ENCODE measurements around the gene CACNB3. TPM values are rescaled to one million over a fixed set of nuclear protein-coding genes. Genes with fewer than 3 reads are reported as not detected.

Gene CACNB3
- total and polyA plus RNA-seq, 9 of the 15 experiments (the other 6 are each of a cell fraction or from before 2014, with no cell fraction given): 0.24 to 2.0 (median 1.5) TPM

DNA sequence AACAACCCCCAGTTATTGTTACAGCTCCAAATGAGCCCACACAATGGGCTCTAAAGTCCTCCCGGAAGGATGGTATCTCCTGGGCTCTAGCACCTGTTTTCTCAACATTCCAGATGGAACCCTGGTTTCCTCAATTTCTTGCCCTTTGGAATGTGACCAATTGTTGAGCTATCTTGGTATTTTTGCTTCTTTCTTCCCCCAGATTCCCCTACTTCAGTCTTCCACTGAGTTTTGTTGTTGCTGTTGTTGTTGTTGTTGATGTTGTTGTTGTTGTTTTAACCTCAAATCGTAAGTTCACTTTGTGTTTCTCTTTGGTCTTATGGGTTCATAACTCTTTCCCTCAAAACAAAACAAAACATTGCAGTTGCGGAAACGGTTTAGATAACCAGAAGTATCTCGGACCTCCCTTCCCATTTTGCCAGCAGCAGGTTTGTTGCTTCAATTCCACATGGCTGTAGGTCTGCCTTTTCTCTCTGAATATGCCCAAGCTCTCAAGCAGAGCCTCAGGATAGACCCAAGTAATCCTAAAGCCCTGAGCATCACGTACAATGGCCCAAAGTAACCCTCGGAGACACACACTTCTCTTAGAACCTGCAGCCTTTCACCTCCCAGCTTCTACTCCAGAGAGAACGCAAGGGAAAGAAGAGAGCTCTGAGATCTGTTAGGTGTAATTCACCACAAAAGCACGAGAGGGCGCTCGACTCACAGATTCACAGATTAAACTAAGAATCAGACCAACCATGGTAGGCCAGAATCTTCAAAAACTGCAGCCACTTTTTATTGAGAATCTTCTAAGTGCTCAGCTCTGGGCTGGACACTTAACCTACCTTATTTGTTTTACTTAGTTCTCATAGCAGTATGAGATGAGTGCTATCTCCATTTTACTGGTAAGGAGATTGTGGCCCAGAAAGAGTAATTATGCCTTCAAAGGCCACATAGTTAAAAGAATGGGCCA, 34.7 kb downstream of the CACNB3 start (continued):
- TF ChIP-seq XRCC3 (IDR thresholded peaks at IDR 0.05) (no peak), POLR3A (IDR thresholded peaks at IDR 0.05; ENCODE audit: borderline replicate concordance, extremely low read depth, insufficient read depth, insufficient read length) (no peak), BACH1 (tag; IDR thresholded peaks at IDR 0.05) (no peak), PURB (CRISPR knock-in tag; IDR thresholded peaks at IDR 0.05; ENCODE audit: low read depth) (no peak), GABPA (tag; conservative IDR thresholded peaks at IDR 0.05; ENCODE audit: low read depth) (no peak), ZNF785 (CRISPR knock-in tag; IDR thresholded peaks at IDR 0.05) (no peak), BMI1 (IDR thresholded peaks at IDR 0.05; ENCODE audit: low read length) (no peak), PRPF4 (IDR thresholded peaks at IDR 0.05; ENCODE audit: insufficient read depth, low read depth, low read length, poor library complexity, severe bottlenecking) (no peak), BRF1 (IDR thresholded peaks at IDR 0.05; ENCODE audit: borderline replicate concordance, extremely low read depth, insufficient read length) (no peak), FOS (IDR thresholded peaks at IDR 0.05; ENCODE audit: extremely low read depth, insufficient read length) (no peak), ZNF224 (CRISPR knock-in tag; IDR thresholded peaks at IDR 0.05) (no peak), SIN3A (IDR thresholded peaks at IDR 0.05; ENCODE audit: borderline replicate concordance in 2 of 2, control insufficient read depth in 1 of 2, low read depth in 2 of 2, low read length in 2 of 2) (no peak), RHOXF2B (CRISPR knock-in tag; conservative IDR thresholded peaks at IDR 0.05) (no peak), SUPT5H (IDR thresholded peaks at IDR 0.05) (0 out of 2 replicates have a peak, but pooled peaks have one; percentile 29), HDGF (IDR thresholded peaks at IDR 0.05) (peak; percentile 55; the same call in 1 of the 2 replicates), ZNF354B (CRISPR knock-in tag; IDR thresholded peaks at IDR 0.05) (no peak), ZNF134 (CRISPR knock-in tag; conservative IDR thresholded peaks at IDR 0.05) (no peak), DNMT1 (IDR thresholded peaks at IDR 0.05) (no peak), ZNF699 (CRISPR knock-in tag; IDR thresholded peaks at IDR 0.05; ENCODE audit: insufficient replicate concordance) (no peak), CREM (IDR thresholded peaks at IDR 0.05; ENCODE audit: low read depth) (no peak)
- TF ChIP-seq, protein P1, sequence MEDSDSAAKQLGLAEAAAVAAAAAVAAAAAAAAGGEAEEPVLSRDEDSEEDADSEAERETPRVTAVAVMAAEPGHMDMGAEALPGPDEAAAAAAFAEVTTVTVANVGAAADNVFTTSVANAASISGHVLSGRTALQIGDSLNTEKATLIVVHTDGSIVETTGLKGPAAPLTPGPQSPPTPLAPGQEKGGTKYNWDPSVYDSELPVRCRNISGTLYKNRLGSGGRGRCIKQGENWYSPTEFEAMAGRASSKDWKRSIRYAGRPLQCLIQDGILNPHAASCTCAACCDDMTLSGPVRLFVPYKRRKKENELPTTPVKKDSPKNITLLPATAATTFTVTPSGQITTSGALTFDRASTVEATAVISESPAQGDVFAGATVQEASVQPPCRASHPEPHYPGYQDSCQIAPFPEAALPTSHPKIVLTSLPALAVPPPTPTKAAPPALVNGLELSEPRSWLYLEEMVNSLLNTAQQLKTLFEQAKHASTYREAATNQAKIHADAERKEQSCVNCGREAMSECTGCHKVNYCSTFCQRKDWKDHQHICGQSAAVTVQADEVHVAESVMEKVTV (CRISPR knock-in tag; IDR thresholded peaks at IDR 0.05): peak; percentile 92
